OCI-LY7 (cell line): Measurements from ENCODE around the gene LDLRAD2. TPM values are rescaled to one million over a fixed set of nuclear protein-coding genes. Genes with fewer than 3 reads are reported as not detected.

Source experiments
- Bru-seq: library from RNA; stranded (reverse); fragments of 400-500 nt; gene quantifications from one replicate; lab custom pipeline; 2021; lab: Mats Ljungman, UMichigan
- BruChase-seq, 2 experiments: library from RNA; stranded (reverse); fragments of 400-500 nt; gene quantifications; one replicate each; lab custom pipeline; 2021; lab: Mats Ljungman, UMichigan
- BruUV-seq: library from RNA; stranded (reverse); fragments of 400-500 nt; replicated peaks from 2 replicates; lab custom pipeline; 2021; lab: Mats Ljungman, UMichigan
- CTCF ChIA-PET: fragments of 300-600 bp; sonication (Branson Sonifier 250); formaldehyde crosslinking; loops from one replicate; lab custom pipeline; 2022; ENCODE audit warnings: antibody characterized with exemption; ENCODE audit not compliant: unreplicated experiment; lab: Charles Lee
- POLR2A ChIA-PET: fragments of 300-600 bp; sonication (Branson Sonifier 250); formaldehyde crosslinking; loops from one replicate; lab custom pipeline; 2022; ENCODE audit warnings: antibody characterized with exemption; lab: Charles Lee
- DNase-seq: peaks from one replicate; pipeline ENCODE4 v3.0.0-alpha.2; 2015; ENCODE audit warnings: low spot score
- H2AFZ ChIP-seq: fragments of 200-600 bp; sonication (generic), shearing (Covaris generic); 2 replicates; pipeline ENCODE4 v1.6.1; 2014; ENCODE audit warnings: mild to moderate bottlenecking, antibody characterized with exemption, low read length, moderate library complexity
- H3K27ac ChIP-seq: fragments of 200-600 bp; sonication (generic); 2 replicates; pipeline ENCODE4 v1.5.1; 2014; ENCODE audit warnings: mixed run types, low read depth, mild to moderate bottlenecking, moderate library complexity, low read length, inconsistent platforms; ENCODE audit not compliant: poor library complexity, severe bottlenecking
- H3K36me3 ChIP-seq: fragments of 200-600 bp; sonication (generic); 2 replicates; pipeline ENCODE4 v1.6.1; 2014; ENCODE audit warnings: mild to moderate bottlenecking, antibody characterized with exemption, low read length, moderate library complexity, mixed read lengths; ENCODE audit not compliant: insufficient read depth
- H3K4me1 ChIP-seq: fragments of 200-600 bp; sonication (generic); 2 replicates; pipeline ENCODE4 v1.5.1; 2014; ENCODE audit warnings: mild to moderate bottlenecking, low read length; ENCODE audit not compliant: insufficient read depth, poor library complexity, severe bottlenecking
- H3K4me2 ChIP-seq: fragments of 200-600 bp; sonication (generic); 2 replicates; pipeline ENCODE4 v1.6.1; 2014; ENCODE audit warnings: mild to moderate bottlenecking, low read length
- H3K4me3 ChIP-seq: fragments of 200-600 bp; sonication (generic); 2 replicates; pipeline ENCODE4 v1.5.1; 2014; ENCODE audit warnings: mild to moderate bottlenecking, low read depth, low read length; ENCODE audit not compliant: poor library complexity, severe bottlenecking
- H3K79me2 ChIP-seq: fragments of 200-600 bp; sonication (generic); 2 replicates; pipeline ENCODE4 v1.6.1; 2016; ENCODE audit warnings: low read depth, mild to moderate bottlenecking, low read length, moderate library complexity, mixed read lengths; ENCODE audit not compliant: insufficient read depth
- H3K9me2 ChIP-seq: fragments of 200-600 bp; sonication (generic); 2 replicates; pipeline ENCODE4 v1.6.1; 2016; ENCODE audit warnings: mild to moderate bottlenecking, low read length, mixed read lengths; ENCODE audit not compliant: insufficient read depth
- H3K9me3 ChIP-seq: fragments of 200-600 bp; sonication (generic); 2 replicates; pipeline ENCODE4 v1.6.1; 2014; ENCODE audit warnings: mild to moderate bottlenecking, mixed run types, low read length, mixed read lengths
- H4K20me1 ChIP-seq: fragments of 200-600 bp; sonication (generic); 2 replicates; pipeline ENCODE4 v1.6.1; 2014; ENCODE audit warnings: mild to moderate bottlenecking, antibody characterized with exemption, low read length, moderate library complexity, mixed read lengths; ENCODE audit not compliant: insufficient read depth
- EZH2phosphoT487 ChIP-seq: fragments of 200-600 bp; sonication (generic); IDR thresholded peaks from 2 replicates; pipeline ENCODE4 v1.6.1; 2018; ENCODE audit warnings: low read depth, borderline replicate concordance, mild to moderate bottlenecking, mixed run types, antibody characterized with exemption, low read length, moderate library complexity, mixed read lengths
- intact Hi-C: fragments of 100-400 bp; cut with micrococcal nuclease; formaldehyde crosslinking; loops from one replicate; pipeline ENCODE4 v1.10.0; 2022; ENCODE audit not compliant: unreplicated experiment
- long read RNA-seq: library from polyadenylated mRNA; stranded (forward); transcript quantifications from one replicate; pipeline ENCODE4 v2.0.0, GENCODE V29; 2022
- total RNA-seq, 2 experiments: library from RNA; depleted of rRNA in 1 of 2; stranded (reverse); fragments of >200 nt in 1 of 2; shearing (Covaris generic) in 1 of 2; gene quantifications; 2 replicates each; pipeline ENCODE4 v1.2.3, GENCODE V29; 2014 to 2022
- TF ChIP-seq, protein P1 (sequence below): fragments of 200-600 bp; sonication (generic); conservative IDR thresholded peaks from 2 replicates; pipeline ENCODE4 v1.5.1; 2014; ENCODE audit warnings: mild to moderate bottlenecking, antibody characterized with exemption, low read length, moderate library complexity, mixed read lengths

The LDLRAD2 gene, protein sequence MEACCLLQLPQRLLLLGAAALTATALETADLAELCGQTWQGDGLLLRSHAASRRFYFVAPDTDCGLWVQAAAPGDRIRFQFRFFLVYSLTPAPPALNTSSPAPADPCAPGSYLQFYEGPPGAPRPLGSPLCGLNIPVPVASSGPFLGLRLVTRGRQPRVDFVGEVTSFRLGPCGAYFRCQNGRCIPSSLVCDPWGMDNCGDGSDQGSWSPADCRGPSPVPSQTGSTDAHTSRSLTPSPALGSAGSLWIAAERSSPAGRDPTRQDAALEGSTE
- total RNA-seq (2014; rRNA removed; shearing (Covaris generic)) (not detected in 2 replicates), total RNA-seq (2022) (not detected in 2 replicates), Bru-seq, nascent RNA (not detected), BruChase-seq, experiment 1, labeled RNA remaining after a 6-hour chase (not detected), BruChase-seq, experiment 2, labeled RNA remaining after a 2-hour chase (percentile 0 among the genes with signal in this experiment)
- long read RNA-seq = 0 reads

DNA sequence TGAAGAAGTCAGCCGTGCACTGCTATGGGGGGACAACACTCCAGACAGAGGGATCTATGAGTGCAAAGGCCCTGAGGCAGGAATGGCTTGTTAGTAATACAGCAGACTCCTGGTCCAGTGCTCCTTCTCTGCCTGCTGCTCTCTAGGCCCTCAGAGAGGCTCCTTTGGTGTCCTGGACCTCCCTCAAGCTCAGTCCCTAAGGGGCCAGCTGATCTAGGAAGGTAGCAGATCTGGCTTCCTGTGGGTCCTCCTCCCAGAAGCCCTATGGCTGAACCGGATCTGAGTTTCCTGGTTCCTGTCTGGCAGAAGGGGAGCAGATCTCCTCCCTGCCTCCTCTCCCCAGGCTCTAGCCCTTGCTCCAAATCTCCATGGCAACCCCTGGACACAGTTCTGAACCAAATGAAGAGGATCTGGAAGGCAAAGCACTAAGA is at the start of gene LDLRAD2:
Gene LDLRAD2, plus strand, starts transcription at position 391 of the 431 bp plus-strand sequence. CDS start 187 bp downstream, outside the sequence.
- BruUV-seq = no TSS peak
- no peak for TF ChIP-seq EZH2phosphoT487
- TF ChIP-seq, protein P1, sequence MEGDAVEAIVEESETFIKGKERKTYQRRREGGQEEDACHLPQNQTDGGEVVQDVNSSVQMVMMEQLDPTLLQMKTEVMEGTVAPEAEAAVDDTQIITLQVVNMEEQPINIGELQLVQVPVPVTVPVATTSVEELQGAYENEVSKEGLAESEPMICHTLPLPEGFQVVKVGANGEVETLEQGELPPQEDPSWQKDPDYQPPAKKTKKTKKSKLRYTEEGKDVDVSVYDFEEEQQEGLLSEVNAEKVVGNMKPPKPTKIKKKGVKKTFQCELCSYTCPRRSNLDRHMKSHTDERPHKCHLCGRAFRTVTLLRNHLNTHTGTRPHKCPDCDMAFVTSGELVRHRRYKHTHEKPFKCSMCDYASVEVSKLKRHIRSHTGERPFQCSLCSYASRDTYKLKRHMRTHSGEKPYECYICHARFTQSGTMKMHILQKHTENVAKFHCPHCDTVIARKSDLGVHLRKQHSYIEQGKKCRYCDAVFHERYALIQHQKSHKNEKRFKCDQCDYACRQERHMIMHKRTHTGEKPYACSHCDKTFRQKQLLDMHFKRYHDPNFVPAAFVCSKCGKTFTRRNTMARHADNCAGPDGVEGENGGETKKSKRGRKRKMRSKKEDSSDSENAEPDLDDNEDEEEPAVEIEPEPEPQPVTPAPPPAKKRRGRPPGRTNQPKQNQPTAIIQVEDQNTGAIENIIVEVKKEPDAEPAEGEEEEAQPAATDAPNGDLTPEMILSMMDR = no peak

DNA sequence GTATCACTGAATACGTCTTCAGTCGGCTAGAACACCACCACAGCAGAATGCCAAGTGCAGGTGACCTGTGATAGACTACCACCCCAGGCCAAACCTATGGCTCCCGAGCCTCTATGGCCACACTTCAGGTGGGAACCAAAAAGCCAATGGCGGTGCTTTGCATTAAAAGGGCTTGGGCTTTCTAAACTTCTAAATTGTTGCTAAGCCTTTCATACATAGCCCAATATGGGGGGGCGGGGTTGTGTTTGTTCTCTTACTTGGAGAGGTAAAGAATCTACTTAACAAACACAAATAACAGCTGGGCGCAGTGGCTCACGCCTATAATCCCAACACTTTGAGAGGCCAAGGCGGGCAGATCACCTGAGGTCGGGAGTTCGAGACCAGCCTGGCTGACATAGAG is 48.8 kb upstream of the LDLRAD2 start:
- no peak overlapping the region for H2AFZ ChIP-seq
- peaks cover 100% of the 10 kb centered on the region for H3K79me2 ChIP-seq
- peak; percentile 14 for DNase-seq
- TF ChIP-seq, protein P1 = no peak
- no peak for TF ChIP-seq EZH2phosphoT487
- ChIA-PET CTCF (no interaction called here), POLR2A (interaction anchor here (0.7 to 2.1 kb wide), 2 partner anchors 19 to 977 kb away, joined by 3 to 6 read pairs; no protein-coding TSS in a partner anchor)
- H3K27ac ChIP-seq = peak overlapping the region; percentile 74
- peaks cover 3% of the 10 kb centered on the region; the same call in 1 of the 2 replicates for H3K36me3 ChIP-seq
- H3K9me2 ChIP-seq = no peaks in the 10 kb centered on the region
- peak overlapping the region; percentile 77 for H3K4me2 ChIP-seq
- BruUV-seq = no TSS peak
- H3K4me1 ChIP-seq = peaks cover 64% of the 10 kb centered on the region
- peaks cover 23% of the 10 kb centered on the region; the same call in 1 of the 2 replicates for H4K20me1 ChIP-seq
- intact Hi-C loops = loop anchor here (2.0 kb wide), 1 partner anchor 20 kb away; the partner anchor contains the start of gene USP48
- H3K4me3 ChIP-seq = peak overlapping the region; percentile 28
- H3K9me3 ChIP-seq = no peaks in the 10 kb centered on the region

More for the DNA sequence above, at the start of gene LDLRAD2:
- H3K79me2 ChIP-seq = no peaks in the 10 kb centered on the region
- H2AFZ ChIP-seq = no peak within 1 kb of the TSS
- no peaks in the 10 kb centered on the region for H4K20me1 ChIP-seq
- H3K4me3 ChIP-seq = no peak within 1 kb of the TSS
- DNase-seq = no peak
- CTCF ChIA-PET = no interaction called here
- H3K9me3 ChIP-seq = no peaks in the 10 kb centered on the region
- no peaks in the 10 kb centered on the region for H3K36me3 ChIP-seq
- H3K27ac ChIP-seq = no peak within 1 kb of the TSS
- H3K4me1 ChIP-seq = no peaks in the 10 kb centered on the region
- intact Hi-C loops = no loop called here
- POLR2A ChIA-PET = no interaction called here
- H3K9me2 ChIP-seq = no peaks in the 10 kb centered on the region
- no peak within 1 kb of the TSS for H3K4me2 ChIP-seq
